Uterine smooth muscle cell (primary cell): Measurements from ENCODE around the gene CLDN15. TPM values are rescaled to one million over a fixed set of nuclear protein-coding genes. Genes with fewer than 3 reads are reported as not detected.

Experiments used
- total RNA-seq: library from RNA; depleted of rRNA; stranded (reverse); fragments of >200 nt; gene quantifications from 2 replicates; pipeline ENCODE4 v1.2.3, GENCODE V29; 2014

Gene CLDN15, protein sequence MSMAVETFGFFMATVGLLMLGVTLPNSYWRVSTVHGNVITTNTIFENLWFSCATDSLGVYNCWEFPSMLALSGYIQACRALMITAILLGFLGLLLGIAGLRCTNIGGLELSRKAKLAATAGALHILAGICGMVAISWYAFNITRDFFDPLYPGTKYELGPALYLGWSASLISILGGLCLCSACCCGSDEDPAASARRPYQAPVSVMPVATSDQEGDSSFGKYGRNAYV
- total RNA-seq, result 2.5 and 3.5 TPM in 2 replicates

DNA sequence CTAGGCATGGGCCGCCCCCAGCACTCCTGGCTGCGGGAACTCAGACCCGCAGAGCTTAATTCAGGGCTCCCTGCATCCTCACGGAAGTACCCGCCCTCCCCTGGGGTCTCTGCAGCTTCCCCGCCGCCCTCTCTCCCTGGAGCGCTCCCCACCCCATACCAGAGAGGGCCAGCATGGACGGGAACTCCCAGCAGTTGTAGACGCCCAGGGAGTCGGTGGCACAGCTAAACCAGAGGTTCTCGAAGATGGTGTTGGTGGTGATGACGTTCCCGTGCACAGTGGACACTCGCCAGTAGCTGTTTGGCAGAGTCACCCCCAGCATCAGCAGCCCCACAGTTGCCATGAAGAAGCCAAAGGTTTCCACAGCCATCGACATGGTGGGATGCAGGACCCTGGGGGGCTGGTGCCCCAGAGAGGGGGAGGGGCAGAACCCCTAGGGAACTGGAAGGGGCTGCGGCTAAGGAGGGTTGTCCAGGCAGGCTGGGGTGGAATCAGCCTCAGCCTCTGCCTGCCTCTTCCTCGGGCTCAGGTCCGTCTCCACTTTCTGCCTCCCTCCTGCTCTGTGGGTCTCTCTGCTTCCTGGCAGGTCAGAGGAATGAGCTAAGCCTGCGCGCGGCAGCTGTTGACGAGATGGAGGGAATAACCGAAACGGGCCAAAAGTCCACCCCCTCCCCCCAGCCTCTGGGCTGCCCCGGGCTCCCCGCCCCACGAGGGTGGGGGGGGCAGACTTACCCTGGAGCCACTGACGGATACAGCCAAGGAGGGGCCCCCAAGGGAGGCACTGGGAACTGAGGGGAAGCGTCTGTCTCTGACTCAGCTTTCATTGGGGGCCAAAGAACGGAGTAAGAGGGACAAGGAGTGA, at the start of gene CLDN15:
Gene CLDN15, minus strand, starts transcription at position 597 of the 862 bp plus-strand sequence. Its CDS starts 221 bp downstream, at position 376.

GRCh38 chr7:101244375-101245146, 7.0 kb upstream of the CLDN15 start, which contains the start of gene FIS1:
FIS1 (minus strand) TSS chr7:101245081; CDS start chr7:101245004, 77 bp downstream.

DNA sequence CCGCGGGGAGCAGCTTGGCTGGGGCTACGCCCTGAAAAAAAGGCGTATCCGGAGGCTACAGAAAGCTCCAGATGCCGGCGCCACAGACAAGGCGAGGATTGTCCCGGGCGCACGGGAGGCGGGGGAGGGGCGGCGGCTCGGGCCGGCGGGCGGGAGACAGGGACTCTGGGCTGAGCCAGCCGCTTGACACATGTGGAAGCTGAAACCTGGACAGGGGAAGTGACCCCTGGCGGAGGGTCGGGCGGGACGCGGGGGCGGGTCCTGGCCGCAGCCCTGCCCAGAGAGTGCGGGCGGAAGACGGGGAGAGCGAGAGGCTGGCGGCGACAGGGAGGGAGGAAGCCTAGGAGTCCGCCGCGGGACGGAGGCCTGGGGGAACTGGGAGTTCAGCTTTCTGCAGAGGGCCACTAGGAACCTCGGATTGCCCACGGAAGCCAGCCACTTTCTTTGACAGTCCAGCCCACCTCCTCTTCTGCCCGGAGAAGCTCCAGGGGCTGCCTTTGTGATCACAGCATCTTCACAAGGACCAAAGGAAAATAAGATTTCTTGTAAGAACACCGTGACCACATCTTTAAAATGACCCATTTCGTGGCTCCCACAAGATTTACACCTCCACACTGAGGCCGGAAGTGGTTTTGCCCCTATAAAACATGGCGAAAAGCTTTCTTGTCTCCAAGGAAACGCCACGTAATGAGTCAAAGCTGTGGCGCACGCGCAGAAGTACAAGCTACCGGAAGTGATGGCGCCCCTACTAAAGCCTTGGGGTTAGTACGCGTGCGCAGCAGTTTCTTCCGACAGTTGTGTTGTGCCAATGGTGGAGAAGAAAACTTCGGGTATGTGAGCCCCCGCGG, 20.0 kb downstream of the CLDN15 start, which contains the start of the genes PLOD3 and ZNHIT1:
Gene PLOD3, minus strand, starts transcription at position 194 of the 848 bp plus-strand sequence. CDS start 307 bp downstream, outside the sequence.
Gene ZNHIT1, plus strand, starts transcription at position 778 of the 848 bp plus-strand sequence. Its CDS starts 31 bp downstream, at position 809.

GRCh38 chr7:101200862-101201599, 36.6 kb downstream of the CLDN15 start, which contains the start of gene MOGAT3:
MOGAT3 (minus strand) TSS chr7:101201036; CDS start chr7:101200854, 182 bp downstream.

Other genes starting within 250 kb of the CLDN15 start
- under 0.01 TPM in 1 of 2 replicates, not detected in the other for gene MUC17, start 217.7 kb downstream of the CLDN15 start, total RNA-seq
- 21.9 and 23.0 TPM in 2 replicates for gene TRIM56, start 152.3 kb downstream of the CLDN15 start, total RNA-seq
- 410 and 462 TPM in 2 replicates for gene SERPINE1, start 110.7 kb downstream of the CLDN15 start, total RNA-seq
- 201 and 213 TPM in 2 replicates for gene AP1S1, start 83.3 kb downstream of the CLDN15 start, total RNA-seq
- 198 and 249 TPM in 2 replicates for gene VGF, start 72.2 kb downstream of the CLDN15 start, total RNA-seq
- under 0.01 and 0.33 TPM in 2 replicates for gene NAT16, start 57.5 kb downstream of the CLDN15 start, total RNA-seq
- not detected in 2 replicates for gene MOGAT3, start 36.8 kb downstream of the CLDN15 start, total RNA-seq
- gene PLOD3, start 20.2 kb downstream of the CLDN15 start, total RNA-seq, result 100 and 110 TPM in 2 replicates
- 72.3 and 91.5 TPM in 2 replicates for gene ZNHIT1, start 19.6 kb downstream of the CLDN15 start, total RNA-seq
- gene FIS1, start 7.3 kb upstream of the CLDN15 start, total RNA-seq, result 225 and 261 TPM in 2 replicates
- gene IFT22, start 84.0 kb upstream of the CLDN15 start, total RNA-seq, result 26.1 and 26.7 TPM in 2 replicates
- not detected in 2 replicates for gene COL26A1, start 125.1 kb upstream of the CLDN15 start, total RNA-seq